Left forelimb (tissue), 1 donor: Measurements from ENCODE around the gene SAP130.

Source experiments
- DNase-seq: peaks from one replicate; pipeline ENCODE4 v3.0.0-alpha.2; 2018; ENCODE audit warnings: low spot score

Gene SAP130

DNA sequence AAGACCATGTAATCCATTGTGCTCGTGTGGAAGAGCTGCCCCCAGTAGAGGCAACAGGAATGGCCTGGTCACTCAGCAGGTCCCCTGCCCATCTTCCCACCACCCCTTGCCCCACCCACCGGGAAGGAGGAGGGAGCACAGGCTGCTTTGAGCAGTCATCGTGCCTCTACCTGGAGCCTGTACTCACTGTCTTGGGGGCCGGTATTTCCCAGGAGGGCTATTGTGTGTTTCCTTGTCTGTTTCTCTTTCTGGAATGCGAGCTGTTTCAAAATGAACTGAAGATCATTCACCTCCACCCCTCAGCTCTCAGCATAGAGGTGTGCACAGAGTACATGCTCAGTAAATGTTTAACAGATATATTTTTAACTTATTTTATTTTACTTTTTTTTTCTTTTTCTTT, 134.4 kb downstream of the SAP130 start:
- DNase-seq, result no peak

DNA sequence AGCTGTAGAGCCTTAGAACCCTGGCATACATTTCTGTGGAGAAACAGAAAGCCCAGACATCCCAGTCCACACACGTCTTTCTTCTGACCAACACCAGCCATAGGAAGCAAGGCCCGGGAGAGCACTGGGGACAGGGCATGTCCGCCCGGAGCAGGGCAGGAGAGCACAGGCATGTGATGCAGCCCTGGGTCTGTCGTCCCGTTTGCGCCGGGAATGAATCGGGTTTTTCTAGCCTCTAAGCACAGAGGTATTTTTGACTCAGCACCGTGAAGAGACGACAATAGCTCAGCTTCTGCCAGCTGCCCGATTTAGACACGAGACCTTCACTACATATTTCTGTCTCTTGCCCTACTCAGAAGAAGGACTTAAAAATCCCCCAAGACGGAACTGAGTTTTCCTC, 134.8 kb downstream of the SAP130 start:
- no peak for DNase-seq

DNA sequence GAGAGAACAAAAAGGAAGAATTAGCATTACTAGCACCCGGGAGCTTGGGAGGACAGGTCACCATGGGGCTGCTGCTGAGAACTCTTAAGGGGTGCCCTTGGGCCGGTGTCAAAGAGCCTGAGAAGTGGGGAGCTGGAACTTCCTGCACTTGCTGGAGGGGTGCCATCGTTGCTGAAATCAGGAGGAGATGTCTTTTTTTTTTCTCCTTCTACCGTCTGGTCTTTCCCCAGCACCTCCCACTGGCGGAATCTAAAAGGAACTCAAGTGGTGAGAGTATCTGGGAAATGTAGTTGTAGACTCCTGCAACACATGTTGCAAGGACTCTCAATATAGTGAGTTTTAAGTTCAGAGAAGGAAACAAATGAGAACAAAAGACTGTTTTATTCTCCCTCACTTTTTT, 136.0 kb downstream of the SAP130 start:
- no peak for DNase-seq
